HG03066 (cell line): ENCODE results near the gene SGK1.

ENCODE experiments used
- ATAC-seq: cut with Tn5 transposase; IDR thresholded peaks from one replicate; pipeline ENCODE4 v1.9.1; 2021; ENCODE audit warnings: low read depth; ENCODE audit not compliant: unreplicated experiment

The SGK1 gene

GRCh38 chr6:134317471-134318131 lies at the start of gene SGK1:
SGK1 (minus strand) TSS chr6:134318112; CDS start chr6:134317460, 652 bp downstream.
- no peak for ATAC-seq

- ATAC-seq, result no peak
Observed at GRCh38 chr6:134363323-134364039, 45.6 kb upstream of the SGK1 start.

GRCh38 chr6:134361011-134361410 lies 43.1 kb upstream of the SGK1 start:
- no peak for ATAC-seq

GRCh38 chr6:134359302-134359701 lies 41.4 kb upstream of the SGK1 start:
- ATAC-seq, result no peak

GRCh38 chr6:134358320-134358719 lies 40.4 kb upstream of the SGK1 start:
- no peak for ATAC-seq

- no peak for ATAC-seq
Observed at GRCh38 chr6:134357022-134357487, 39.1 kb upstream of the SGK1 start.

GRCh38 chr6:134356405-134356804 lies 38.5 kb upstream of the SGK1 start:
- ATAC-seq, result no peak

- ATAC-seq, result no peak
Observed at GRCh38 chr6:134352786-134353480, 35.0 kb upstream of the SGK1 start.

GRCh38 chr6:134351615-134352474 lies 33.9 kb upstream of the SGK1 start:
- no peak for ATAC-seq

- ATAC-seq, result no peak
Observed at GRCh38 chr6:134347885-134348805, 30.2 kb upstream of the SGK1 start.

- ATAC-seq, result no peak
Observed at GRCh38 chr6:134346932-134347545, 29.1 kb upstream of the SGK1 start.

- ATAC-seq, result no peak
Observed at GRCh38 chr6:134345789-134346188, 27.9 kb upstream of the SGK1 start.

- no peak for ATAC-seq
Observed at GRCh38 chr6:134343066-134343465, 25.2 kb upstream of the SGK1 start.

GRCh38 chr6:134341999-134342567 lies 24.2 kb upstream of the SGK1 start:
- ATAC-seq, result no peak

GRCh38 chr6:134340179-134340975 lies 22.5 kb upstream of the SGK1 start:
- ATAC-seq, result no peak

- no peak for ATAC-seq
Observed at GRCh38 chr6:134339216-134339615, 21.3 kb upstream of the SGK1 start.

GRCh38 chr6:134331256-134331655 lies 13.3 kb upstream of the SGK1 start:
- ATAC-seq, result no peak

GRCh38 chr6:134330555-134330954 lies 12.6 kb upstream of the SGK1 start:
- no peak for ATAC-seq
